ENCODE data around the gene PCBP3.
A peak's percentile ranks its signal among the peaks of the same experiment; 100 is the strongest.
"Not testable (repeated sequence)": the region's sequence is repeated elsewhere in the genome, so short reads cannot be mapped to it uniquely, and the experiment has no call there.

The PCBP3 gene

GRCh38 chr21:45845063-45845769 is 201.7 kb downstream of the PCBP3 start:
- DNase-seq (ENCODE audit: low spot score), result peak; percentile 34

DNA sequence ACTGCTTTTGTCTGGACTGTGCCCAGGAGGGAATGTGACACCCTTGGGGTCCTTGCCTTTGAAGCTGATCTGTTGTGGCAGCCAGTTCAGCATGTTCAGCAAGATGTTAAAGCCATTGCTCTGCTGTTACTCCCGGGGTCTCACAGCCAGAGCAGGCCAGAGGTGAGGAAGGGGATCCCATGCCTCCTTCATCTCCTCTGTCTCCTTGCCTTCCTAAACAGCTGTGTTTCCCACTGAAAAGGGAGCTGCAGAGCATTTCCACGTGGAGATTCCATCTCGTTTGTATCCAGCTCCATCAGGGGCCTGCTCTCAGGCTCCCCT is 202.2 kb downstream of the PCBP3 start:
- DNase-seq (ENCODE audit: low spot score), result no peak

DNA sequence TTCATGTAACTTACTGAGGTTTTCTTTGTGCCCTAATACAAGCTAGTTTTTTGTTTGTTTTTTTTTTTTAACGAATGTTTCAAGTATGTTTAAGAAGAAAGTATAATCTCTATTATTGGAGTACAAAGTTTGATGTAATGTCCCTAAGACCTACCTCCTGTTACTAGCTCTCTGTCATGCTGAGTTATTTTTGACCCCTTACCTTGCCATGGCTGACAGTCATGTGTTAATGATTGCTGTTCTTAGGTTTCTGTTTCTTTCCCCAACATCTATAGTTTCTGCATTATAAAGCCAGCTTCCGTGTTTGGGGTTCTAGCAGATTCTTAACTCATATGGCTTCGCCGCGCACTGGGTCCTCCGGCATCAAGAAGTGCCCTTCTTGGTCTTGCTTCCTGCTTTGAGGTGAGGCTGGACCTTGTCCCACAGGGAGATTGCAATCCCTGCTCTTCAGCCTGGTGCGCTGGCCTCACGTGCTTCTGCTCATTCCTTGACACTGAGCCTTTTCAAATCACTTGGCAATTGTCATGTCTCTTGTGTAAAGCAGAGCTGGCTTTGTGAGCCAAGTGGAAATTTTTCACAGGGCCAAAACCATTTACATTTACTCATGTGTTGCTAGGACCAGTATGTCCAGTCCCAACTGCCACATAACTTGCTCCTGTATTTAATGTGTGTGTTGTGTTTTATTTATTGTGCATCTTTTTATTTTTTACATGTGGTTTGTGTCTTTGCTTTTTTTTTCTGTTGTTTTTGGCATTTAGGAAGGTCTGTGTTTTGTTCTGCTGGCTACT is 203.0 kb downstream of the PCBP3 start:
- DNase-seq (ENCODE audit: low spot score), result peak; percentile 33

DNA sequence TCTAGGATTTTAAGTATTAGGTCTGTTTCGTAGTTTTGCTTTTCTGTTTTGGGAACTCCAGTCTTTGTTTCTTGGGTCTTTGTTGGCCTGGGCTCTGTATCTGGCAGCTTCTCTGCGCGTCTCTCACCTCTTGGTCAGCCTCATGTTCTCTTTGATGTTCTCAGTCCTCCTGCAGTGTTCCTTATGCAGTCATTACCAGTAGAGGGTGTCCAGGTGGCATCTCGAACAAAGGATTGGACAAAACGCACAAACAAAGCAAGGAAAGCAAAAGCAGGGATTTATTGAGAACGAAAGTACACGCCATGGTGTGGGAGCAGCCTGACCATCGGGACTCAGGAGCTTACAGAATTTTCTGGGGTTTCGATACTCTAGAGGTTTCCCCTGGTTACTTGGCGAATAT is 204.3 kb downstream of the PCBP3 start:
- no peak for DNase-seq (ENCODE audit: low spot score)

DNA sequence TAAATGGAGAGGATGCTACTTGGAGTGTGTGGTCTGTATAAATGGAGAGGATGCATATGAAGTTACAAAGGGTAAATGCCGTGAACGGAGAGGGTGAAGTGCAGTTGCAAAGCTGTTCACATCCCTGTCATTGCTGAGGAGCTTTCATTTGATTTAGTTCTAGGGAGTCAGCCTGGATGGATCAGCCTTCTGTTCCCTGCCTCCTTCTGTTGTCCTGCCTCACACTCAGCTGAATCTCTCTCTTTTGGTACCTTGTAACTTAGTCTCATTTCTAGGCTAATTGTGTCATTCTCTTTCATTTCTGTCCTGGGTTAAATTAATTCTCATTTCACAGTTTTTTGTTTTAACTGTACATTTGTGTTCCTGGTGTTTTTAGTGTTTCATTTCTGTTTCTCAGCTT is 204.8 kb downstream of the PCBP3 start:
- no peak for DNase-seq (ENCODE audit: low spot score)

- DNase-seq (ENCODE audit: low spot score), result no peak
Observed at GRCh38 chr21:45848805-45849204, 205.3 kb downstream of the PCBP3 start.

DNA sequence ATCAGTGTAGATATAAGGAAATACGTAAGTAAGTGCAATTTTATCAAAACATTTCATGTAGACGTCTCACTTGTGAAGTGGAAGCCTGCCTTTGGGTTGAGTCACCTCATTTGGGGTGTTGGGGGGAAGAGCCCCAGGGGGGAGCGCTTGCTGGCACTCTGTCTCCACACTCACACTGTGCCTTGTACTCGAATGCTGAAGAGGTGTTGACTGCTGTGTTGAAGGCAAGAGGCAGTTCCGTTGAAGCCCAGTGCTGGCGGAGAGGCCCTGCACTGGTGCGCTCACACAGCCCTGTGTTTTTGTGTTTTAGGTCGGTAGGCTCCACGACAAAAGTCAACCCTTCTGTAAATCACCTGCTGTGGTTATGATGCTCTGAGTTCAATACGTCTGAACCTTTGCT is 206.1 kb downstream of the PCBP3 start:
- DNase-seq (ENCODE audit: low spot score), result peak; percentile 28

DNA sequence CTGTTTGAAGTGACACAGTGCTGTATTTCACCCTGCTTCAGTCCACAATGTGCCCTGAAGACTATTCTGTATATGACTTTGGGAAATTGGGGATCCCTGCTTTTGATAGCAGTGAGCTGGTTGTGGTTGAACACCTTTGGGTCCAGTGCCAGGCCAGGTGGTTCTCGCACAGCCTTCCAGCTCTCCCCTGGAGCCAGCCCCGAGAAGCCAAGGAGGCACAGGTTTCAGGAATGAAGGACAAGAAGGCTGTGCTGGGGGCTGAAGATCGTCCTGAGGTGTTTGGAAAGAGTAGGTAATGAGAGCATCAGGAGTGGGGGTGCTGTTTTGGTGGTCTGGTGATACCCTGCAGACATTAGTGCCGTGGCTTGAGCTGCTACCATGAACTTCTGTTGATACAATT is 206.7 kb downstream of the PCBP3 start:
- DNase-seq (ENCODE audit: low spot score), result no peak

GRCh38 chr21:45852386-45852785 is 208.9 kb downstream of the PCBP3 start:
- DNase-seq (ENCODE audit: low spot score), result not testable (repeated sequence)

GRCh38 chr21:45852886-45853400 is 209.4 kb downstream of the PCBP3 start:
- peak; percentile 42 for DNase-seq (ENCODE audit: low spot score)

DNA sequence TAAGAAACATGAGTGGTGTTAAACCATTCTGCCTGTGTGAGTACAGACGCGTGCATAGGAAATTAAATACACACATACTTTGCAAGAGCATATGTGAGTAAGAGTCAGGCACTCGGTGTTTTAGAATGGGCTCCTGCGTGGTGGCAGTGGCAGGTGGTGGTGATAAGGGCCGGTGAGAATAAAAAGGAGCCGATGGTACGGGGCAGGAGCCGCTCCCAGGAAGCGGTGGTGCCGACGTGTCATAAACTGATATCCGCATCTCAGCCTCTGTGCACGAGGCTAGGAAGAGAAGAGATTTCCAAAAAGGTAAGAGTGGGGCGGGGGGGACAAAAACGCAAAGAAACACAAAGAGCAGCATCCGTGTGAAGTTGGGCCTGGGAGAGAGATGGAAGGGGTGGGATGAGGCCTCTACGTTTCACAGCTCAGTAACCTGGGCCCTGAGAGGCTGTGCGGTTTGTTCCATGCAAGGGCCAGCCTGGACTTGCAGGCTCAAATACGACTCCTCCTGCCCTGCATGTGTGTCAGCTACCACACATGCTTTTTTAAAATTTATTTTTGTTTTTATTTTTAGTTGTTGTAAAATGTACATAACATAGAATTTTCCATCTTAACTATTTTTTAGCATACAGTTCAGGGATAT is 210.3 kb downstream of the PCBP3 start:
- DNase-seq (ENCODE audit: low spot score), result peak; percentile 36

DNA sequence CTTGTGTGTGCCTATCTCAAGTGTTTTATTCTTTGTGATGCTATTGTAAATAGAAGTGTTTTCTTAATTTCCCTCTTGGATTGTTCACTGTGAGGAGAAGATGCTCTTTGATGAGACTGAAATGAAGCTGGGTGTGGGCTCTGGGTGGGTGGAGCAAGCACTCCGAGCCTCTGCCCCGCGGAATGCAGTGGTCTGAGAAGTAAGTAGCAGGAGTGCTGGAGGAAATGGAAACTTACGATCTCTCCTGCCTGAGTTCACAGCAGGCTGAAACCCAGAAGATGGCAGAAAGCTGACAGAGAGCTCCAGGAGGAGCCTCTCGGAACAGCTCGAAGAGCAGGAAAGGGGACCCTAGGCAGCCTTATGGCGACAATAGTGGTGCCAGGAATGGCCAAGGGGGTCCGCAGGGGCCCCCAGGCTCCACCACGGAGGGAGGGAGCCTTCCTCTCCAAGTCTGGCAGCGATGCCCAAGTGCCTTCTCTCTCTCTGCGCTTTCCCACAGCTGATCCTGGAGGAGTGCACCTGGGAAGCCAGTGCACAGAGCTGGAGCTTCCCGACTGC is 211.2 kb downstream of the PCBP3 start:
- DNase-seq (ENCODE audit: low spot score), result peak; percentile 44

DNA sequence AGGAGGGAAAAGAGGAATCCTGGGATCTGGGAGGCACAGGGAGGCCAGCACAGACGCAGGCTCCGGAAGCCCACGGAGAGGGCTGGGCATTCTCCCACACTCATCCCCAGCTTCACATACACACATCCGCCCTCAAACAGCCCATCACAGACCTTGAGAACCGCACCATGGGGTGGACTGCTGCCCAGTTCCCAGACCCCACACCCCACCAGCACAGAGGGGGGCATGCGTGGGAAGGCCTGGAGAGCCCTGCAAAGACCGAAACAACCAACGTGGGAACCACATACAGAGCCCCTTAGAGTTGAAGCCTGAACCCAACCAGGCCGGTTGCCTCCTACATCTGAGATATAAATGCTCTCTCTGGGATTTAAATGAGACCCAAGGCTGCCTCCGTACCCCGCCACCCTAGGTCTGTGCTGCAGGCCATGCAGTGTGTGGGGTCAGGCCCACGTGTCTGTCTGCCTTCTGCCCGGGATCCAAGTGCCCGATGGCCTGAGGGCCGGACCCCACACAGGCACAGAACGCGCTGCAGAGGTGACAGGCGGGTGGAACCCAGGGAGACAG is 211.8 kb downstream of the PCBP3 start:
- DNase-seq (ENCODE audit: low spot score), result peak; percentile 59

DNA sequence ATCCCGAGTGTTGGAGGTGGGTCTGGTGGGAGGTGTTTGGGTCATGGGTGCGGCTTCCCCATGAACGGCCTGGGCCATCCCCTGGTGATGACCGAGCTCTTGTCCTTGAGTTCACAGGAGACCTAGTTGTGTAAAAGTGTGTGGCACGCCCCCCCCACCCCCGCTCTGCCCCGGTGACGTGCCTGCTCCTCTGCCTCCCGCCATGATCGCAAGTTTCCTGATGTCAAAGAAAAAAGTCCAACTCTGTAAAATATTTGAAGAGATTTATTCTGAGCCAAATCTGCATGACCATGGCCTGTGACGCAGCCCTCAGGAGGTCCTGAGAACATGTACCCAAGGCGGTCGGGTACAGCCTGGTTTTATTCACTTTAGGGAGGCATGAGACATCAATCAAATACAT is 212.9 kb downstream of the PCBP3 start:
- no peak for DNase-seq (ENCODE audit: low spot score)

GRCh38 chr21:45856906-45857305 is 213.4 kb downstream of the PCBP3 start:
- DNase-seq (ENCODE audit: low spot score), result no peak

DNA sequence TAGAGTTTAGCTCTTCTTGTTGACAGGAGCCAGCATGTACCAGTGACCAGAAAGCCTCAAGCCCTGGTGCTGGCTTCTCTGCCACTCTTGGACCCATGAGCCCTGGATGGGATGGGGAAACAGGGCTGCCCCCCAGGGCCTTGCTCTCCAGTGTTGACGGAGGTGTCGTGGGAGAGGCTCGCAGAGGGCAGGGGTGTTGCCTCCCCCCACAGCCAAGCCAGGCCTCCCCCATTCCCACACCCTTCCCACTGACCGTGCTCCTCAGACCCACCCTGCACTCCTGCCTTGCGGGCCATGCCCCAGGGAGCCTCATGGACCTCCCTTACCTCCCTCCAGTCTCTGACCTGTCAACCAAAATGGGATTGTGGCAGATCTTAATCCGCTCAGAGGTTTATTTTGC is 214.2 kb downstream of the PCBP3 start:
- peak; percentile 62 for DNase-seq (ENCODE audit: low spot score)

DNA sequence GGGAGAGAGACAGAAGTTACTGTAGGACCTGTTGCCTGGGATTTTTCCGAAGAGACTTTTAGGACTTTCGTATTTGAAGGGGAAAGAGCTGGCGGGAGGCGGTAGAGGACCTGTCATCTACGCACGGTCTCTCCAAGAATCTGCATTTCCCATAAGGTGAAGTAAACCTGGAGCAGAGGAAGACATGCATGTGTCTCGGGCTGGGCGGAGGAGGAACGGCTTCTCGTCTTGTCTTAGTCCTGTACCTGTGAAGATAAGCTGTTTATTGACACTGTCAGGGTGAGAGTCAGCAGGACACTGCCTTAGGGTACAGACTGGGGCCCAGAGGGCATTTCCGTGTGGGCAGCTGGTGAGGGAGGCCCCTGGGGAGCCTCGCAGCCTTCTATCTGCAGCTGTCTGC is 214.7 kb downstream of the PCBP3 start:
- DNase-seq (ENCODE audit: low spot score), result no peak

DNA sequence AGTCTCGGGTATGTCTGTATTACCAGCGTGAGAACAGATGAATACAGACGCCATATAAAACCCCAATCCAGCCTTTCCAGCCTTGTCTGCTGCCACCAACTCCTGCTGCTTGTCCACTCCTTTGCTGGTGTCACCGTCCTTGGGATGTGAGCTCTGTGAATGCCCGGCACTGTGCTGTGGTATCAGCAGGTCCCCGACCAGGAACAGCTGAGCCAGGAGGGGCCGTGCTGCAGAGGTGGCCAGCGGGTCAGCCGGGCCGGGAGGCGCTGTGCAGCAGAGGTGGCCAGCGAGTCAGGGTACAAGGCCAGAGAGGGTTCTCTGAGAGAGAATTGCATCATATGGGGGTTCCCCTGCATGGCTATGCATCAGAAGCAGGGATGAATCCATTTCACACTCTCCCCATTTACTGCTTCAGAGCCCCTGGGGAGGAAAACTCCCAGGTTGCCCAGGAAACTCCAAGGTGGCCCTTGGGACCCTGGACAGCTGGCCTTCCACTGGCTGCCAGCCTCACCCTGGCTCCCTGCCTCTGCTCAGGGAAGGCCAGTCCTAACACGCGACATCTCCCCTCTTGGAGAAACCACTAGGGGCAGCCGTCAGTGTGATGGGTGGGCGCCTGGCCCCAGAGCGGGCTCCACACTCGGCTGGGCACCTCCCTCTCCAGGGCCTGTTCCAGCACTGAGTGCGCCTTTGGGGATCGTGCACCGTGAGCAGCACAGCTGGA is 215.7 kb downstream of the PCBP3 start:
- DNase-seq (ENCODE audit: low spot score), result no peak

- no peak for DNase-seq (ENCODE audit: low spot score)
Observed at GRCh38 chr21:45859762-45860357, 216.3 kb downstream of the PCBP3 start.

GRCh38 chr21:45860493-45861155 is 217.1 kb downstream of the PCBP3 start:
- no peak for DNase-seq (ENCODE audit: low spot score)
